ENCODE results near the gene DOK3. TPM values are rescaled to one million over a fixed set of nuclear protein-coding genes. Genes with fewer than 3 reads are reported as not detected.
A peak's percentile ranks its signal among the peaks of the same experiment; 100 is the strongest.

The DOK3 gene
- total RNA-seq, 1 experiment from 2014 or later, result 16.4 TPM

DNA sequence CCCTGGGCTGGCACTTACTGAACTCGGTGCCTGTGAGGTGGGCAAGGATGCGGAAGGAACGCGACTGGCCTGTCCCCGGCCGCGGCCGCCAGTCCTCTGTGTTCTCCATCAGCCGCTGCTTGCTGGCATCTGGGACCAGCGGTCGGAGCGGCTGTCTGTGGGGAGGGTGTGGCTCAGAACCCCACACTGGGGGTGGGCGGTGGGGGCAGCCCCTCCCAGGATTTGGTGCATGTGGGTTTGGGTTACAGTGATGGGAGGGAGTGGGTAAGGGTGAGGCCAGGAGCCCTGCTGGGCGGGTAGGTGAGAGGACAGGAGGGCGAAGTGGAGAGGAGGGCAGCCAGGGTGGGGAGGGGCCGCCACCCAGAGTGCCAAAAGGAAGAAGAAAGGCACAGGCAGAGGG lies 18.6 kb downstream of the DOK3 start:
- no peak overlapping the region for H2BK5ac ChIP-seq (ENCODE audit: insufficient read length, low read length)
- H3K9me3 ChIP-seq (ENCODE audit: control insufficient read depth, low read depth, low read length), result no peaks in the 10 kb centered on the region
- H4K20me1 ChIP-seq (ENCODE audit: control insufficient read depth, insufficient read depth, insufficient read length), result no peaks in the 10 kb centered on the region
- no peak overlapping the region for H3K27ac ChIP-seq (ENCODE audit: insufficient read length, low read depth, low read length)
- H3K9me3 Mint-ChIP-seq, result no peaks in the 10 kb centered on the region; a peak in 1 of 5 replicates
- H4K91ac ChIP-seq (ENCODE audit: insufficient read length, low read depth, low read length), result no peak overlapping the region
- no peak overlapping the region for H2BK20ac ChIP-seq (ENCODE audit: low read depth, low read length, poor library complexity, severe bottlenecking)
- no peaks in the 10 kb centered on the region for H3K79me2 ChIP-seq (ENCODE audit: insufficient read depth, low read length)
- no peak overlapping the region for H2BK15ac ChIP-seq (ENCODE audit: low read depth, low read length)
- no peak overlapping the region for H4K5ac ChIP-seq (ENCODE audit: insufficient read length, low read depth, low read length)
- no peaks in the 10 kb centered on the region for H3K79me1 ChIP-seq (ENCODE audit: insufficient read depth, low read depth, low read length, poor library complexity, severe bottlenecking)
- H3K4me2 ChIP-seq (ENCODE audit: insufficient read depth, insufficient read length, low read length), result no peak overlapping the region
- no CpG with 5 or more reads among the region's 16 CpGs for WGBS (ENCODE audit: extremely low coverage, insufficient read length, low lambda C conversion rate)
- H3K23ac ChIP-seq (ENCODE audit: insufficient read length, low read depth, low read length), result no peak overlapping the region
- no peak overlapping the region for H2BK12ac ChIP-seq (ENCODE audit: insufficient read length, low read depth, low read length)
- no peak overlapping the region for H3T11ph ChIP-seq (ENCODE audit: low read length)
- H3K27me3 ChIP-seq (ENCODE audit: insufficient read depth, low read length), result no peaks in the 10 kb centered on the region
- no peak for TF ChIP-seq CTCF (conservative IDR thresholded peaks at IDR 0.05)
- H3K36me3 Mint-ChIP-seq (ENCODE audit: insufficient read depth in 1 of 3, low read depth in 3 of 3), result peaks cover 40 to 73% (median 68%) of the 10 kb centered on the region in 3 experiments
- no peak overlapping the region for H3K56ac ChIP-seq (ENCODE audit: insufficient read length, low read depth, low read length)
- no peak overlapping the region for H2AK5ac ChIP-seq (ENCODE audit: insufficient read length, low read length)
- H3K23me2 ChIP-seq (ENCODE audit: insufficient read length, low read depth, low read length, poor library complexity, severe bottlenecking), result no peaks in the 10 kb centered on the region
- peaks cover 4% of the 10 kb centered on the region; the same call in 1 of the 2 replicates for H3K4me1 ChIP-seq (ENCODE audit: insufficient read depth, low read length)
- no peak overlapping the region for H3K18ac ChIP-seq (ENCODE audit: insufficient read length, low read depth, low read length)
- H3K9ac ChIP-seq (ENCODE audit: extremely low read depth, insufficient read length, low read length), result no peak overlapping the region
- H2AFZ ChIP-seq (ENCODE audit: low read length), result no peak overlapping the region
- no peak overlapping the region for H2BK120ac ChIP-seq (ENCODE audit: low read depth, low read length, poor library complexity, severe bottlenecking)
- H3K27me3 Mint-ChIP-seq (ENCODE audit: low read depth), result no peaks in the 10 kb centered on the region
- H3K4me3 Mint-ChIP-seq, result no peak overlapping the region
- no peak overlapping the region for H3K14ac ChIP-seq (ENCODE audit: insufficient read depth, low read length)
- H4K8ac ChIP-seq (replicated peaks; ENCODE audit: insufficient read length, low read depth, low read length), result no peak overlapping the region
- no peak for DNase-seq
- H3K4me1 Mint-ChIP-seq, result peaks cover 17 to 39% of the 10 kb centered on the region in 2 experiments
- peak overlapping the region in 2 of 3 experiments; percentile 74 to 87; a peak in 2 of 7 replicates for H3K27ac Mint-ChIP-seq
- no peak overlapping the region for H3K4ac ChIP-seq (ENCODE audit: low read depth, low read length)
